GM21825 (cell line): ENCODE data around the gene NAB2.

ENCODE experiments used
- ATAC-seq: cut with Tn5 transposase; IDR thresholded peaks from one replicate; pipeline ENCODE4 v1.9.1; 2021; ENCODE audit warnings: mild to moderate bottlenecking, moderate library complexity; ENCODE audit not compliant: unreplicated experiment

The NAB2 gene

GRCh38 chr12:57131896-57132744 lies 43.2 kb downstream of the NAB2 start:
- no peak for ATAC-seq

GRCh38 chr12:57133013-57133569 lies 44.2 kb downstream of the NAB2 start:
- no peak for ATAC-seq

GRCh38 chr12:57133916-57134315 lies 45.0 kb downstream of the NAB2 start:
- no peak for ATAC-seq

DNA sequence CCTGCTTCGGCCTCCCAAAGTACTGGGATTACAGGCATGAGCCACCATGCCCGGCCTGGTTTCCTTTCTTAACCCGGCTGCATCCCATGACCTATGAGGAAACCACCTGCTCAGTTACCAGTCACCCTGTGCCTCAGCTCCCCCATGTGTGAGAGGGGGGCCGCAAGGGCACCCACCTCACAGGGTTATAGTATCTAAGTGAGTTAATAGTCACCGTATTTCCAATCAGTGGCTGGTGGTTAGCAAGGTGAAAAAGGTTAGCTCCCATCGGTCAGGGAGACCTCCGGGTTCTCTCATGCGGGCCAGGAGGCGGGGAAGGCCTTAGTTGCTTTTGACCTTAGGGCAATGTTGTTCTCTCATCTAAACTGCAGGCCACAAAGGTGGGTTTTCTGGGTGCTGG lies 46.0 kb downstream of the NAB2 start:
- no peak for ATAC-seq

DNA sequence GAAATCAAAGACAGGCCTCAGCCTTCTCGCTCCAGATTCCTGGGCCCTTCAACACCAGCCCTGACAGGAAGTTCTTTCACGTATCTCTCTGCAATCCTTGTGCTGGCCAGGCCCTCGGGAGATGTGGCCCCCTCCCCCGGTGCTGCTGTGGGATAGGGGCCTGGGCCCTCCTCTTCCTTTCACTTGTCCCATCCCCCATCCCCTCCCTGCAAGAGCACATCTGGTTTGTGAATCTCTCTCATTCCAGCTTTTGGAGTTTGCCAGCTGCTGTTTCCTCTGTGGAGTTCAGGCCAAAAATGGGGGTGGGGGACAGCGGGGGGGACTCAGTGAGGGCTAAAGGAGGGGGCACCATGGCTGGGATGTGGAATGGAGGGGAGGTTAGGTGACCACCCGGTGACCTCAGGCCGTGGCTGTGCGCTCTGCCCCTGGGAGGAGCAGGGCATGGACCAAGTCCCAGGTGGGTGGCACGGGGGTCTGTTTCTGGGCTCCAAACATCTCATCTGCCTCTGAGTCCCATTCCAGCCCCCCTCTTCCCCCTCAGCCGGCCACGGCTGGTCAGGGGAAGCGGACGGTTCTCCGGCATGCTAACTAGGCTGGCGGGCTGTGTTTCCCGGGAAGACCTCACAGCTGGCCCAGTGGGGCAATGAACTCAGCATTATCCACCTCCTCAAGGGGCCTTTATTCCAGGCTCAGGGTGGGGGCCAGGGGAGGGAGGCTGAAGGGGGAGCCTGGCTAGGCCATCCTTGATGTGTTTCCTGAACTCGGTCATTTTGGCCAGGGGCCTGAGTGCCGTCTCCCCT lies 46.8 kb downstream of the NAB2 start:
- no peak for ATAC-seq

DNA sequence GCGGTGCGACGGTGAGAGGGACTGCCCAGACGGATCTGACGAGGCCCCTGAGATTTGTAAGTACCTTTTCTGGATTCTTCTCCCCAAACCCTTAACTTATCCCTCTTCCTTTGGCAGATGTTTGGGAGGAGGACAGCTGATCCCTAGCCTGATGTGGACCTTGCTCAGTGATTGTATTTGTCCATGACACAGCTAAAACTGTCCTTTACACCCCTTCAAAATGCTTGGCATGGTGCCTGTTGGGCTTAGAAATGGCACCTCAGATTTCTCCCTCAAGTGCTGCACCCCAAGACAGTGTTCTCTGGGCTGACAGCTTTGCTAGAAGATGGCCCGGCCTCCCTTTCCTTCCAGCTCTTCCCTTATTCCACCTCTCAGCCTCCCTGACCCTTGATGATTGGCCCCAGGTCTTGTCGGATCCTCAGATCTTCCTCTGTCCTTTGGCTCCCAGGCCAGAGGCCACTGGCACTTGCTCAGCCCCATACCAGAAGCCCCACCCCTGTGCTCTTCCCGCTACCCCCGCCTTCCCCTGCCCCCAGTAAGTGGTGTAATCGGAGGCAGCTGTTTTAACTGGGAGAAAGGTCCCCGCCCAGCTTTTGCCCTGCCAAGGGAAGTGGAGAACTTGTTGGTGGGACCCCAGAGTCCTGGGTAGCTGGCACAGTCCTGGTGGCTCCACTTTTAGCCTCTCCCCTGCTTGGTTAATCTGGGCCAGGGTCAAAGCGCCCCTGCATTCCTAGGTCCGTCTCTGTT lies 49.8 kb downstream of the NAB2 start:
- ATAC-seq = no peak

GRCh38 chr12:57139796-57140649 lies 51.1 kb downstream of the NAB2 start:
- no peak for ATAC-seq

GRCh38 chr12:57141249-57141648 lies 52.3 kb downstream of the NAB2 start:
- no peak for ATAC-seq

DNA sequence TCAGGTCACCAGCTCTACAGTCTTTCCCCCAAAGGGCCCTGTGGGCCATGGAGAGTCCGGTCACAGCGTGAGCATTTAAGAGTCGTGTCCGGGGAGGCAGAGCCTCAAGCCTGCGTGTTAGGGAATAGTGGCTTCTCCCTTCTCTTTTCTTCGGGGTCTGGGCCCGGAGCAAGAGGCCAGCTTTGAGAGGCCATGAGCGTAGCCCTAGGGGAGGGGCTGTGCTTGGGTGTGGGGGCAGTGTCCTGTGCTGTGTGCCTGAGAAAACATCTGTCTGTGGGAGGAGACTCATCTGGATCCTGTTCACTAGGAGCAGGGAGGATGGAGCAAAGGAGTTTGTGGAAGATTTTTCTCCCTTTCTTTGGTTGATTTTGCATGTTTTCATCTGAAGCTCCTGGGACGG lies 53.2 kb downstream of the NAB2 start:
- ATAC-seq = no peak

DNA sequence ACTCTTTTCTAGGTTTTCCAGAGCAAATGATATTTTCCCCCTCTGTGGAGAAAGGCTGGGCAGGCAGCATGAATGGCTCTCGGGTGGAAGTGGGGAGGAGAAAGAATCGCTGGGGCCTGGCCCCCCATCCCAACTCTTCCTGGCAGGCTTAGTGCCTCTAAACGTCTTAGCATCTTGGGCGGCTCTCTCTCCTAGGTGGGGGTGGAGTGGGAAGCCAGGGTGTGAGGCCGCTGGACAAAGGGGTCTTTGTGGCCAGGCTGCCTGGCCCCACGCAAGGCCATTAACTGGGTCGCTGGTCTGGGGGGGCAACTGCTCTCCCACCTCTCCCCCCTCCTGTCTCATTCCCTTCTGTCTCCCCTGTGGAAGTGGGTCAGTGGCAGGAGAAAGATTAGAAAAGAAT lies 53.8 kb downstream of the NAB2 start:
- no peak for ATAC-seq

DNA sequence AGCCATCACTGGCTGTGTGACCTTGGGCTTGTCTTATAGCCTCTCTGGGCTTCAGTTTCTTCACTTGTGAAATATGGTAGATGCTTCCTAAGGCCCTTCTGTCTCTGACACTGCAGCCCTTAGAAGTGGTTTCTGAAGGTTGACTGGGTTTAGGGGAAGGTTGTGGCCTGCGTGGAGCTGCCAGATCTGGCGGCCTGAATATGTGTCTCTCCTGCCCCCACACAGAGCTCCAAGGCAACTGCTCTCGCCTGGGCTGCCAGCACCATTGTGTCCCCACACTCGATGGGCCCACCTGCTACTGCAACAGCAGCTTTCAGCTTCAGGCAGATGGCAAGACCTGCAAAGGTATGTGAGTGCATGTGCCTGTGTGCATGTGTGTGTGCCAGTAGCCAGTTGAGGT lies 54.5 kb downstream of the NAB2 start:
- ATAC-seq = no peak
